ENCODE data around the gene INF2.

Gene INF2

GRCh38 chr14:104689881-104690711 lies 678 bp downstream of the INF2 start:
- peak overlapping the region; percentile 76 for H3K27ac ChIP-seq
- TF ChIP-seq CTCF (IDR thresholded peaks at IDR 0.05): no peak

DNA sequence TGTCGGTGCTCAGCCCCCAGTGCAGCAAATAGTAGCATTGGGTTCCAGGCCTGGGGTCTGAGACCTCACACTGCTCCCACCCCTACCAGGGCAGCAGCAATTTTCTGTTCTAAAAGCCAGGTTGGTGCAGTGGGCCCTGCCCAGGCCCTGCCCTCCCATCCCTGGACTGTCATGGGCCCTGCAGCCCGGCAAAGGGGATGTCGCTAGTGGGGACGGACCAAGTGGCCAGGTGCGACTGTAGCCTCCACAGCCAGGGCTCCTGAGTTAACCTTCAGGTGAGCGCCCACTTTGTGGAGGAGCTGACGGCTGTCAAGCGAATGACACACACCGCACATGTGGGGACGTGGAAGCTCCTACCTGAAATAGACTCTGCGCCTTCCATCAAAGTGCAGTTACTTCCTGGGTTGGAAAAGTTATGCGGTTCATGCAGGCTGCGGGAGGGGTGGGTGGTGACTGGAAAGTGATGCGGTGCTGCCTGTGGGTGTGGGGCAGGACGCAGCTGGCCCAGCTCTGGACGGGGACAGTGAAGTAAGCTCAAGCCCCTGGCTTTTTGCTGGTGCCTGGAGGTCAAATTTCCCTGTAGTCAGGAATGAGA lies 1.5 kb downstream of the INF2 start:
- TF ChIP-seq ZFX (IDR thresholded peaks at IDR 0.05; ENCODE audit: borderline replicate concordance): no peak
- no peak overlapping the region for H3K27ac ChIP-seq

GRCh38 chr14:104691546-104692260 lies 2.3 kb downstream of the INF2 start:
- H3K27ac ChIP-seq: no peak overlapping the region
- TF ChIP-seq CTCF (IDR thresholded peaks at IDR 0.05) (no peak), ZFX (IDR thresholded peaks at IDR 0.05; ENCODE audit: borderline replicate concordance) (no peak)

GRCh38 chr14:104692261-104692938 lies 3.0 kb downstream of the INF2 start:
- TF ChIP-seq ZFX (IDR thresholded peaks at IDR 0.05; ENCODE audit: borderline replicate concordance): no peak
- no peak for TF ChIP-seq CTCF (IDR thresholded peaks at IDR 0.05)

DNA sequence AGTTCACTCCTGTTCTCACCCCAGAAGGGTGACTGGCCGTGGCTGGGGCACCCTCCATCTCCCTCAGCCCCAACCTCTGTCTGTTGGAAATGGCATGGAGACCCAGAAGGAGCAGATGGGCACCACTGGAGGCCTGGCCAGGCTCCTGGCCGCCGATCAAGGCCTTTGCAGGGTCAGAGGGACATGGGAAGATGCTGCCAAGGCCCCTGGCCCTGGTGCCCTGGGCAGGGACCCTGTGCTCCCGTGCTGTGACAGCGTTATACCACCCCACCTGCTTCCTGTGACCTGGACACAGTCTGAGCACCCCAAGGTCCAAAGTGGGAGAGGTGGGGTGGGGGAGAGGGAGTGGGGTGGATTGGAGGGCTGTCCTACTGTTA lies 3.5 kb downstream of the INF2 start:
- TF ChIP-seq ZFX (IDR thresholded peaks at IDR 0.05; ENCODE audit: borderline replicate concordance) (no peak), CTCF (IDR thresholded peaks at IDR 0.05) (no peak)
- no peak overlapping the region for H3K27ac ChIP-seq

More at GRCh38 chr14:104692261-104692938, 3.0 kb downstream of the INF2 start:
- H3K27ac ChIP-seq: no peak overlapping the region

DNA sequence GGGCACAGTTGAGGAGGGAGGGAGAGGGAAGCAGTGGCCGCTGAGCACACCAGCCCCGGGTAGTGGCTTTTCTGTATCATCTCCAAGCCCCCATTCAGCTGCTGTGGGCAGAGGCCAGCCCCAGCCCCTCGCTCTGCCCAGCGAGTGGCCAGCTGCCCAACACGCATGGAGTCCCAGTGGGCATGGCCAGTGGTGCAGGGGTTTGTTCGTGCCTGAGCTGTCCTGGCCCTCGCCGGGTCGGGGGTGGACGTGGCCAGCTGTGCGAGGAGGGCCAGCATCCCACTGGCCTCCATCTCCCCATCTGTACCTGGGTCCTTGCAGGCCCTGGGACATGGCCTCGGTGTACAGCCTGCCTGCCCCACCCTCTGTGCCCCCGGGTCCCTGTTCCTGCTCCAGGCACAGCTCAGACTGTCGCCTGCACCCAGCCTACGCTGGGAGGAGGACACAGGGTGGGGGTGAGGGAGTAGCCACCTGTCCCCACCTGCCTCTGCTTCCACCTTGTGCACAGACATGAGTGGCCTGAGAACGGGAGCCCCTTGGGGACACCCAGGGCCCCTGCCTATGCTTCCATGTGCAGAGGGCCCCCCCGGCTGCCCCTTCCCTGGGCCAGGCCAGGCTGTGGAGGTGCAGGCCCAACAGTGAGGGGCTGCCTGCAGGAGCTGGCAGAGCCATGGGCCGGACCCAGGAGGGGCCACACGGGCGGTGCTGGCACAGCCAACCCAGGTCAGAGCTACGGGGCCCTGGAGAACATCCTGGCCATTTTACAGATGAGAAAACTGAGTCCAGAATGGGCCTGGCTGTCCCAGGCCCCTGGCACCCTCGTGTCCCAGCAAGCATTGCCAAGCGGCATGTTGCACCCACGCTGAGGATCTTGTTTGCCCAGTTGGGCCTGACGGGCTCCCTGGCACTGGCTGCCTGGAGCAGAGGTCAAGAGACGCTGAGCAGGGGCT lies 4.3 kb downstream of the INF2 start:
- TF ChIP-seq ZFX (IDR thresholded peaks at IDR 0.05; ENCODE audit: borderline replicate concordance) (no peak), CTCF (IDR thresholded peaks at IDR 0.05) (no peak)
- H3K27ac ChIP-seq: no peak overlapping the region
